Stromal cell of bone marrow (primary cell): Measurements from ENCODE around the gene PKN1.
A peak's percentile ranks its signal among the peaks of the same experiment; 100 is the strongest.

Experiments used
- DNase-seq: peaks from one replicate; pipeline ENCODE4 v3.0.0-alpha.2; 2012; ENCODE audit warnings: low read depth

Gene PKN1

DNA sequence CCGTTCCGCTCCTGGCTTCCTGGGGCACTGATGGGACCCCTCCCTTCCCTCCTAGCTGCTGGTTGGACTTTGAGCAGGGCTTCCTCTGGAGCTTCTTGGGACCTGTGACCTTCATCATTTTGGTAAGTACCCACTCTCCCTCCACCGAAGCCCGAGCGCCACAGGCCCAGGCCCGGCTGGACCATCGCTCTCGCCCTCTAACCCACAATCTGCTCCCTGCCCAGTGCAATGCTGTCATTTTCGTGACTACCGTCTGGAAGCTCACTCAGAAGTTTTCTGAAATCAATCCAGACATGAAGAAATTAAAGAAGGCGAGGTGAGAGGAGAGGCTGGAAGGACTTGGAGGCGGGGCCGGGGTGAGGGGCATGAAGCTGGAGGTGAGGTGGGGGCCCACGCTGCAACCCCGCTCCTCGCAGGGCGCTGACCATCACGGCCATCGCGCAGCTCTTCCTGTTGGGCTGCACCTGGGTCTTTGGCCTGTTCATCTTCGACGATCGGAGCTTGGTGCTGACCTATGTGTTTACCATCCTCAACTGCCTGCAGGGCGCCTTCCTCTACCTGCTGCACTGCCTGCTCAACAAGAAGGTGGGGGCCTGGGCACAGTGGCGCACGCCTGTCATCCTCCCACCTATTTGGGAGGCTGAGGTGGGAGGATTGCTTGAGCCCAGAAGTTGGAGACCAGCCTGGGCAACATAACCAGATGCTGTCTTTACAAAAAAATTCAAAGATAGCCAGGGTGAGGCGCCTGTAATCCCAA, 26.3 kb upstream of the PKN1 start:
- DNase-seq, result no peak

DNA sequence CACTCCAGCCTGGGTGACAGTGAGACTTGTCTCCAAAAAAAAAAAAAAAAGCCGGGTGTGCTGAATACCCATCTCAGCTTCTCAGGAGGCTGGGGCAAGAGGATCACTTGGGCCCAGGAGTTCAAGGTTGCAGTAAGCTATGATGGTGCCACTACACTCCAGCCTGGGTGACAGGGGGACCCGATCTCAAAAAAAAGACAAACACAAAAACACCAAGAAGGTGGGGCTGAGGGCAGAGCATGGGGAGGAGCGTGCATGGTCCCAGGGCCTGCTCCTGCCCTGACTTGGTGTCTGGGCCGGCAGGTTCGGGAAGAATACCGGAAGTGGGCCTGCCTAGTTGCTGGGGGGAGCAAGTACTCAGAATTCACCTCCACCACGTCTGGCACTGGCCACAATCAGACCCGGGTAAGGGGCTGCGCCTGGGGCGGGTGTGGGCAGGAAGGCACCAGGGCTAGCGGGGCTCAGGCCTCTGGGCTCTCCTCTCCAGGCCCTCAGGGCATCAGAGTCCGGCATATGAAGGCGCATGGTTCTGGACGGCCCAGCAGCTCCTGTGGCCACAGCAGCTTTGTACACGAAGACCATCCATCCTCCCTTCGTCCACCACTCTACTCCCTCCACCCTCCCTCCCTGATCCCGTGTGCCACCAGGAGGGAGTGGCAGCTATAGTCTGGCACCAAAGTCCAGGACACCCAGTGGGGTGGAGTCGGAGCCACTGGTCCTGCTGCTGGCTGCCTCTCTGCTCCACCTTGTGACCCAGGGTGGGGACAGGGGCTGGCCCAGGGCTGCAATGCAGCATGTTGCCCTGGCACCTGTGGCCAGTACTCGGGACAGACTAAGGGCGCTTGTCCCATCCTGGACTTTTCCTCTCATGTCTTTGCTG, 25.3 kb upstream of the PKN1 start:
- no peak for DNase-seq

DNA sequence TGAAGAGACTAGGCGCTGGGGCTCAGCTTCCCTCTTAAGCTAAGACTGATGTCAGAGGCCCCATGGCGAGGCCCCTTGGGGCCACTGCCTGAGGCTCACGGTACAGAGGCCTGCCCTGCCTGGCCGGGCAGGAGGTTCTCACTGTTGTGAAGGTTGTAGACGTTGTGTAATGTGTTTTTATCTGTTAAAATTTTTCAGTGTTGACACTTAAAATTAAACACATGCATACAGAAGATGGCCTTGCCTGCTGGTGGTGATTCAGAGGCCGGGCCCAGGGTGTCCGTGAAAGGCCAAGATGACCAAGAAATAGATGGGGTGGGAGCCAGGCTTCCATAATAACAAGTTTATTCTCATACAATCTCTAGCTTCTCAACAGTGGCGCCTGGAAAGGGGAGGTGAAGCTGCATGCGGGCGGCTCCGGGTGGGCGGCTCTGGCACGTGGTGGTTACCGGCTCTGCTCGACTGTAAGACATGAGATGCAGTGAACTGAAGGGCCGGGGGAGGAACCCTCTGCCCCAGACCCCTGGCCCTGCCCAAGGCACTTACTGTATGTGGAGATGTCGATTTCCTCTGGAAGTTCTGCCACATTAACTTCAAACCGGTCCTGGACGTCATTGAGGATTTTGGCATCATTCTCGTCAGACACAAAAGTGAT, 24.5 kb upstream of the PKN1 start:
- no peak for DNase-seq

- DNase-seq, result no peak
Observed at GRCh38 chr19:14409146-14410023, 23.7 kb upstream of the PKN1 start.

- DNase-seq, result no peak
Observed at GRCh38 chr19:14410091-14411051, 22.7 kb upstream of the PKN1 start.

GRCh38 chr19:14411161-14411937, 21.8 kb upstream of the PKN1 start:
- no peak for DNase-seq

DNA sequence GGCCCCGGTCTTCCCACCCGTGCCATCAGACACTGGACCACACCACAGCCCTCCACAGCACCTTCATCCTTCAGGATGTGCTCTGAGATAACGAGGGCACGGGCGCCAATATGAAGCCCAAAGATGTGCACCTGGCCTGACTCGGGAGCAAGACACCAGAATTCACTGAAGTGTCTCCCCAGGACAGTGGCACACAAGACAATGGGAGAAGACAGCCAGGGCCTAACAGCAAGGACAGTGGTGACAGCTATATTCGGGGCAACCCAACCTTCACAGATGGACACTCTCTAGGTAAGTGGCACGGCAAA, 21.2 kb upstream of the PKN1 start:
- no peak for DNase-seq

- DNase-seq, result no peak
Observed at GRCh38 chr19:14412324-14412995, 20.6 kb upstream of the PKN1 start.

- DNase-seq, result no peak
Observed at GRCh38 chr19:14412996-14413692, 20.0 kb upstream of the PKN1 start.

- DNase-seq, result no peak
Observed at GRCh38 chr19:14413693-14414181, 19.4 kb upstream of the PKN1 start.

DNA sequence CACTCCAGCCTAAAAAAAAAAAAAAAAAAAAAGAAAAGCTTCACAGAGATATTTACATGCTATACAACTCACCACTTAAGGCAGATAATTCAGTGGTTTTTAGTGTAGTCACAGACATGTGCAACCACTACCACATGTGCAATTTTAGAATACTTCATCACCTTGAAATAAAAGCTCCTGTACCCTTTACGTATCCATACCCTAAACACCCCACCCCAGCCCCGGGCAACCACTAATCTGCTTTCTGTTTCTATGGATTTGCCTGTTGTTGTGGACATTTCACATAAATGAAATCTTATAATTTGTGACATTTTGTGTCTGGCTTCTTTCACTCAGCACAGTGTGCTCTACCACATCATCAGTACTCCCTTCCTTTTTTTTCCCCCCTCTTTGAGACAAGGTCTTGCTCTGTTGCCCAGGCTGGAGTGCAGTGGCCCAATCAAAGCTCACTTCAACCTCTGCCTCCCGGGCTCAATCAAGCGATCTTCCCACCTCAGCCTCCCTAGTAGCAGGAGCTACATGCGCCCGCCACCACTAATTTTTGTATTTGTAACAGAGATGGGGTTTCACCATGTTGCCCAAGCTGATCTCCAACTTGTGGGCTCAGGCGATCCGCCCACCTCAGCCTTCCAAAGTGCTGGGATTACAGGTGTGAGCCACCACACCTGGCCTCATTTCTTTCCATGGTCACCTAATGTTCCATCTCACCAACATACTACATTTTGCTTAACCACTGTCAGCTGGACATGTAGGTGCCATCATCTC, 18.0 kb upstream of the PKN1 start:
- no peak for DNase-seq

DNA sequence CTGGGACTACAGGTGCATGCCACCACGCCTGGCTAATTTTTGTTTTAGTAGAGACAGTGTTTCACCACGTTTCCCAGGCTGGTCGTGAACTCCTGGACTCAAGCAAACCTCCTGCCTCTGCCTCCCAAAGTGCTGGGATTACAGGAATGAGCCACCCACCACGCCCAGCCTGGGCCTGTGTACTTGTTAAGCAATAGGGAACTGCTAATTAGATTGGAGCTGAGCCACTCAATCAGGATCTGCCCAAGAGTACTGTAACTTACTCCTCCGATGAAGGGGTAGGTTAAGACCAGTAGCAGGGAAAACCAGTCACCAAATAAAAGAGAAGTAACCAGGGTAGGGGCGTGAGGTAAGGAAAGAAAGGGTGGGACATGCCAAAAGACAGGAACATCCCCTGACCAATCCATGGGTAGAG, 16.3 kb upstream of the PKN1 start:
- DNase-seq, result no peak

DNA sequence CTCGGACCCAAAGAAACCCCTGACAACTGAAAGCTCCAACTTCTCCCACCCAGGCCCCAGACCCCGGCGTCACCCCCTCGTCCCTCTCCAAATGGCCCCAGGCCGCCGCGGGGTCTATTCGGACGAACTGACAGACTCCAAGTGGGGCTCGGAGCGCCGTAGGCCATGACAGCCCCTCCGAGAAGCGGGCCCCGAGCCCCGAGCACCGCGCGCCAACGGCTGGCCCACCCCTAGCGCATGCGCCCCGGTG, 14.3 kb upstream of the PKN1 start:
- no peak for DNase-seq

GRCh38 chr19:14419106-14419813, 13.8 kb upstream of the PKN1 start, which contains the start of gene DDX39A:
TSS of gene DDX39A (minus strand) at chr19:14419341. CDS start at chr19:14413220, 6,121 bp downstream.
- peak; percentile 100 for DNase-seq

DNA sequence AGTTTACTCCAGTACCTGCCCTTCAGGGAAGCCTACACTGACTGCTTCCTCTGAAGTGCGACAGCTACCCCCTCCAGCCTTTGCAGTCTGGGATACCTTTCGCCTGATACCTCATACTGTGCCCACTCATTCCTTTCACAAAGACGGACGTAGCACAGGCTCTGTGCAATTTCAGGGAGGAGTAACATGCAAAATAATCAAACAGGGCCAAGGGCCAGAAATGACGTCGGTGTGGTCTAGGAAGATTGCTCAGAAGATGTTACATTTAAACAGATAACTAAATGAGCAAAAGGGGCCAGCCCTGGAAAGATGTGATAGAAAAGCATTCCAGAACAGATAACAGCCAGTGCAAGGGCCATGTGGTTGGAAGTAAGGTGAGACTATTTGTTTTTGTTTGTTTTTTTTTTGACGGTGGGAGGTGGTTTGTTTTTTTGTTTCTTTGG, 7.4 kb upstream of the PKN1 start:
- no peak for DNase-seq

GRCh38 chr19:14427461-14427860, 5.6 kb upstream of the PKN1 start:
- no peak for DNase-seq

DNA sequence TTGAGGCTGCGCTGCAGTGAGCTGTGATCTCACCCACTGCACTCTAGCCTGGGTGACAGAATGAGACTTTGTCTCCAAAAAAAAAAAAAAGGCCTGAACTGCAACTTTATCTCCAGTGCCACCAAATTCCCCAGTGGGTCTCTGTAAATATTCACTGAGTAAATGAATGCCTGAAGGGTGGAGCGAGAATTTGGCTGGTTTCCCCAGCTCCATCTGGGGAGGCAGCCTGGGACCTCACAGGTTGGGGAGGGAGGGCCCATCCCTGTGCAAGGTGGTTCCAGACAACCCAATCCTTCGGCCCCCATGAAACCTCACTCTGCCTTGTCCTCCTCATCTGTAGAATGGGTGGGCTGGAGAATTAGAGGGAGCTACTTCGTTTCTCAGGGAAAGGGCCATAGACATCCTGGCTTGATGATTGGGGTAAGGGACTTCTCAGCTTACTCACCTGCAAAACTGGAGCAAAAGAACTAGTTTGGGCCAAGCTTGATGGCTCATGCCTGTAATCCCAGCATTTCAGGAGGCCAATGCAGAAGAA, 4.2 kb upstream of the PKN1 start:
- DNase-seq, result no peak
